ENCODE data around the gene KRT33B.

DNA sequence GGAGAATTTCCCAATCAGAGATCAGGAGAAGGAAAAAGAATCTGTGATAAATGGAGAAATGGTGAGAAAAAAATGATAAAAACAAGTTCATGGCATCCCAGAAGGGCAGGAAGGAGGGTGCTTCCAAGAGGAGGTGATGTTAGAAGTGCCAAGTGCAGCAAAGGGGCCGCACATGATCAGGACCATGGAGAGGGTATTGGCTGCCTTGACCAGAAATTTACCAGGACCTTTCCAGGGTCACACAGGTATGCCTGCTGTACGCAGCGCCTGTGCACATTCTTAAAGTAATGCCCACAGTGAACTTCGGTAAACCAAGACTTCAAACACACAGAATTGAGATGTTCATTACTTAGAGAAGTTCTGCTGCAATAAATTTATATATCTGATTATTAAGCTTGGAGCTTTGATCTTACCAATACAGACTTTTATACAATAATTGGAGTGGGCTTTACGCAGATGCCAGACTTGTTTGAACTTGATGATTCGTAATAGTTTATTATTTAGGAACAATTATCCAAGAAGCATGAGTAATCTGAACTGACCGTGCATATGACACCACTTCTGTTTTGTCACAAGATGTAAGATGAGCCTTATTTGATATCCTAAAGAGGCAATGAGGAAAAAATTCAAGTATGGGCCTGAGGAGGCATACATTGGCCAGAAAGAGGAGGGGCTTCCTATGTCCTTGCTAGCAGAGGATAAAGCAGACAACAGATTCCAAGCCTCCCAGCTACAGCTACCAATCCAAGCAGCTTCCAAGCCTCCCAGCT is 16.8 kb downstream of the KRT33B start:
- no peak for TF ChIP-seq GATA2 (IDR thresholded peaks at IDR 0.05; ENCODE audit: low read depth, low read length)
- no peak for TF ChIP-seq GATA3 (IDR thresholded peaks at IDR 0.05; ENCODE audit: low read depth, low read length)

Data from SH-SY5Y (cell line).